ENCODE data around the gene AFF2. TPM values are rescaled to one million over a fixed set of nuclear protein-coding genes. Genes with fewer than 3 reads are reported as not detected.

Gene AFF2
- total RNA-seq, 1 experiment from 2014 or later: 0.16 TPM

- H3K27ac Mint-ChIP-seq (ENCODE audit: unreplicated experiment): no peak overlapping the region
- no TSS peak for BruUV-seq (replicated peaks)
- intact Hi-C loops (cut with micrococcal nuclease; ENCODE audit: unreplicated experiment): no loop called here
- Histone ChIP-seq H3K36me3 (ENCODE audit: control insufficient read depth, insufficient read depth, low read length) (no peaks in the 10 kb centered on the region), H3K9me3 (no peaks in the 10 kb centered on the region), H3K4me1 (no peaks in the 10 kb centered on the region), H3K27me3 (replicated peaks; ENCODE audit: control insufficient read depth, insufficient read depth, low read length) (no peaks in the 10 kb centered on the region), H3K4me3 (ENCODE audit: low read depth, low read length) (no peak overlapping the region)
- no peaks in the 10 kb centered on the region for H3K27me3 Mint-ChIP-seq (ENCODE audit: insufficient read depth, unreplicated experiment)
- ChIA-PET CTCF (no interaction called here), POLR2A (no interaction called here)
- no peaks in the 10 kb centered on the region for H3K9me3 Mint-ChIP-seq (ENCODE audit: unreplicated experiment)
- no peak for DNase-seq
- H3K4me3 Mint-ChIP-seq (ENCODE audit: unreplicated experiment): no peak overlapping the region
- no peaks in the 10 kb centered on the region for H3K36me3 Mint-ChIP-seq (ENCODE audit: insufficient read depth, unreplicated experiment)
- TF ChIP-seq CTCF (IDR thresholded peaks at IDR 0.05; ENCODE audit: insufficient read depth in 1 of 2, low read depth in 1 of 2, low read length in 1 of 2, severe bottlenecking in 1 of 2, unreplicated experiment in 1 of 2): no peak
- H3K4me1 Mint-ChIP-seq (ENCODE audit: low read depth, unreplicated experiment): no peaks in the 10 kb centered on the region
Measured at GRCh38 chrX:149003863-149004660, 503.6 kb downstream of the AFF2 start.

GRCh38 chrX:149004936-149005335 is 504.5 kb downstream of the AFF2 start:
- no peak for TF ChIP-seq CTCF (IDR thresholded peaks at IDR 0.05; ENCODE audit: insufficient read depth in 1 of 2, low read depth in 1 of 2, low read length in 1 of 2, severe bottlenecking in 1 of 2, unreplicated experiment in 1 of 2)
- CTCF ChIA-PET: no interaction called here
- Mint-ChIP-seq H3K9me3 (ENCODE audit: unreplicated experiment) (no peaks in the 10 kb centered on the region), H3K27me3 (ENCODE audit: insufficient read depth, unreplicated experiment) (no peaks in the 10 kb centered on the region), H3K36me3 (ENCODE audit: insufficient read depth, unreplicated experiment) (no peaks in the 10 kb centered on the region), H3K4me3 (ENCODE audit: unreplicated experiment) (no peak overlapping the region), H3K4me1 (ENCODE audit: low read depth, unreplicated experiment) (no peaks in the 10 kb centered on the region), H3K27ac (ENCODE audit: unreplicated experiment) (no peak overlapping the region)
- intact Hi-C loops (cut with micrococcal nuclease; ENCODE audit: unreplicated experiment): no loop called here
- H3K9me3 ChIP-seq: no peaks in the 10 kb centered on the region
- POLR2A ChIA-PET: no interaction called here
- H3K4me1 ChIP-seq: no peaks in the 10 kb centered on the region
- BruUV-seq (replicated peaks): no TSS peak
- no peak for DNase-seq
- H3K4me3 ChIP-seq (ENCODE audit: low read depth, low read length): no peak overlapping the region
- H3K27me3 ChIP-seq (replicated peaks; ENCODE audit: control insufficient read depth, insufficient read depth, low read length): no peaks in the 10 kb centered on the region
- H3K36me3 ChIP-seq (ENCODE audit: control insufficient read depth, insufficient read depth, low read length): no peaks in the 10 kb centered on the region

GRCh38 chrX:149006235-149006634 is 505.8 kb downstream of the AFF2 start:
- Histone ChIP-seq H3K4me3 (ENCODE audit: low read depth, low read length) (no peak overlapping the region), H3K9me3 (no peaks in the 10 kb centered on the region), H3K4me1 (no peaks in the 10 kb centered on the region), H3K36me3 (ENCODE audit: control insufficient read depth, insufficient read depth, low read length) (no peaks in the 10 kb centered on the region), H3K27me3 (replicated peaks; ENCODE audit: control insufficient read depth, insufficient read depth, low read length) (no peaks in the 10 kb centered on the region)
- no peak for DNase-seq
- POLR2A ChIA-PET: no interaction called here
- BruUV-seq (replicated peaks): no TSS peak
- intact Hi-C loops (cut with micrococcal nuclease; ENCODE audit: unreplicated experiment): no loop called here
- CTCF ChIA-PET: no interaction called here
- H3K27me3 Mint-ChIP-seq (ENCODE audit: insufficient read depth, unreplicated experiment): no peaks in the 10 kb centered on the region
- H3K27ac Mint-ChIP-seq (ENCODE audit: unreplicated experiment): no peak overlapping the region
- H3K4me1 Mint-ChIP-seq (ENCODE audit: low read depth, unreplicated experiment): no peaks in the 10 kb centered on the region
- no peaks in the 10 kb centered on the region for H3K36me3 Mint-ChIP-seq (ENCODE audit: insufficient read depth, unreplicated experiment)
- no peak overlapping the region for H3K4me3 Mint-ChIP-seq (ENCODE audit: unreplicated experiment)
- TF ChIP-seq CTCF (IDR thresholded peaks at IDR 0.05; ENCODE audit: insufficient read depth in 1 of 2, low read depth in 1 of 2, low read length in 1 of 2, severe bottlenecking in 1 of 2, unreplicated experiment in 1 of 2): no peak
- H3K9me3 Mint-ChIP-seq (ENCODE audit: unreplicated experiment): no peaks in the 10 kb centered on the region
